GM13977 (cell line): Measurements from ENCODE around the gene SLU7.

ENCODE experiments used
- DNase-seq: peaks from one replicate; pipeline ENCODE4 v3.0.0; 2012; ENCODE audit warnings: low spot score
- CTCF ChIP-seq: IDR thresholded peaks from 2 replicates; pipeline ENCODE4 v1.5.1; 2012; ENCODE audit warnings: mild to moderate bottlenecking, control low read depth; ENCODE audit not compliant: insufficient read depth; ENCODE audit errors: extremely low read depth, missing control alignments
- in situ Hi-C: fragments of 300-500 bp; cut with MboI; formaldehyde crosslinking; loops from one replicate; pipeline ENCODE4 v1.12.0; 2022; ENCODE audit warnings: low sequenced_read_pairs, low pct_unique_long_range_greater_than_20kb, mixed read lengths, inconsistent platforms; ENCODE audit not compliant: unreplicated experiment

SLU7 gene

GRCh38 chr5:160357861-160358411 lies 60.9 kb downstream of the SLU7 start:
- in situ Hi-C loops, result no loop called here
- no peak for TF ChIP-seq CTCF
- no peak for DNase-seq

DNA sequence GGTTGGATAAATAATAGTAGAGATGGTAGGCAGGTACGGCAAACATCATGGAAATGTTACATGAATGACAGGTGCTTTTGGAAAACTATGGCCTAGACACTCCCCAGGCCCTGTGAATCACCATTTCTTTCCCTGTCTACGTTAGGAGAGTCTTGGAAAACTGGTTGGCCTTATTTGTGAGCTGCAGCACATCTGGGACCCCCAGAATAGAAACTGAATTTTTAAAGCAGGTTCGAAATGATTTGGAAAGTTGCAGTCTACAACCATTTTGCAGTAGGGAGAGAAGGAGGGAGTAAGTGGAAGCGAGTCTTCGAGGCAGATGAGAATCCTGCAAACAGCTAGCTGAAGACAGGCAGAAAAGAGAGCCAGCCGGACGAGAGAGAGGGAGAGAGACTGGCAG lies 61.5 kb downstream of the SLU7 start:
- in situ Hi-C loops, result no loop called here
- TF ChIP-seq CTCF, result no peak
- no peak for DNase-seq

DNA sequence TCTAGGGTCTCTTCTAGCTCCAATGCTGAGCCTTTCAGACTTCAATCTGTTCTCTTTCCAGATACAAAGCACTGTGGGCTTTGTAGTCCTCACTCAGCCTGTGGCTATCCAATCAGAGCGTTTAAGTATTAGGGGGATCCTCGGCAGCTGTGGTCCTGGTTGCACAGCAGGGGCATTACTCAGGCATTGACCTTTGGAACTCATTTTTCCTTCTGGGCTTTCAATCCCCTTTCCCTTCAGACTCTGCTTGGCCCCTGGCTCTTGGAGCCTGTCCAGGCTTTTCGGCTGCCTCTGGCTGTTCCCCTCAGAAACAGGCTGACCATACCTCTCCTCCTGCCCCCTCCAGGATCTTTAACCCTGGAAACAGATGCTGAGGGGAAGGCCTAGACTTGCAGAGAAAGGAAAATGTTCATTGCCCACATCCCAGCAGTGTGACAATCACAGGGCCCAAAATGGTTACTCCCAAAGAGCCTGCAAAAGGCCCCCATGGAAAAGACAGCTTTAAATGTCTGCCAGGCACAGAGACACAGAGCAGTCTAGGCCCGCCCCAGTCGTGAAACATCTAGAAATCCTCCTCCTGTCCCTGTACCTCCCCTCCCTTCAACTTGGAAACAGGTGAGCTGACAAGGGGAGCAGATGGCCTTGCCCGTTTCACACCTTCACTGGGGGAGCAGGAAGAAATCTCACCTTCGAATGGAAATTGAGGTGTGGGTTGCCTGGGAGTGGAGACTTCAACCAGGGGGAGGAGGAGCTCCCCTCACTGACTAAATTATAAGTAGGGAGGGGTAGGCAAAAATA lies 62.1 kb downstream of the SLU7 start:
- no peak for TF ChIP-seq CTCF
- no peak for DNase-seq
- in situ Hi-C loops, result no loop called here

GRCh38 chr5:160354666-160355065 lies 64.2 kb downstream of the SLU7 start:
- in situ Hi-C loops, result no loop called here
- DNase-seq, result no peak

GRCh38 chr5:160353379-160353778 lies 65.5 kb downstream of the SLU7 start:
- TF ChIP-seq CTCF, result no peak
- in situ Hi-C loops, result no loop called here
- DNase-seq, result no peak

More at GRCh38 chr5:160354666-160355065, 64.2 kb downstream of the SLU7 start:
- TF ChIP-seq CTCF, result no peak

DNA sequence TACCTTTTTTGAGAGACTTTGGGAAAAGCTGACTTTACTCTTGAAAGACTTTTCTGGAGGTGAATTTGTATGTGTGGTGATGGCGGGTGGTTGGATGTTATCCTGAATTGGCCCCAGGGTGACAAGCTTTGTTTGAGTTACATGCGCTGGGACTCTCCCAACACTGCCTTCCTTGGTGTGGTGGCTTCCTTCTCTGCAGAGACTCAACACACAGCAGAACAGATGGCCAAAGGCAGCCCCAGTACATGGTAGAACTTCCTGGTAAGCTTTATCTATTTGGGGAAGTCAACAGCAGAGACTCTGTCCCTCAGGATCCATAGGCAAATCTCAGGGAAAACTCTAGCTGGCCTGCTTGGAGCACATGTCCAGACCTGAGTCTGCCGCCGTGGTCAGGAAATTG lies 66.6 kb downstream of the SLU7 start:
- in situ Hi-C loops, result no loop called here
- DNase-seq, result no peak
- no peak for TF ChIP-seq CTCF
